Hematopoietic multipotent progenitor cell treated with erythropoietin and hydrocortisone succinate and interleukin-3 and kit ligand, for 6 days (in vitro differentiated cells): Measurements from ENCODE around the gene PEX14.
"Not testable (repeated sequence)": the region's sequence is repeated elsewhere in the genome, so short reads cannot be mapped to it uniquely, and the experiment has no call there.

Experiments used
- DNase-seq: peaks from one replicate; pipeline ENCODE4 v3.0.0-alpha.2; 2015

Gene PEX14

GRCh38 chr1:10474613-10475507 lies at the start of gene PEX14:
PEX14 (plus strand) TSS chr1:10474950; CDS start chr1:10474967, 17 bp downstream.
- peak; percentile 97 for DNase-seq

DNA sequence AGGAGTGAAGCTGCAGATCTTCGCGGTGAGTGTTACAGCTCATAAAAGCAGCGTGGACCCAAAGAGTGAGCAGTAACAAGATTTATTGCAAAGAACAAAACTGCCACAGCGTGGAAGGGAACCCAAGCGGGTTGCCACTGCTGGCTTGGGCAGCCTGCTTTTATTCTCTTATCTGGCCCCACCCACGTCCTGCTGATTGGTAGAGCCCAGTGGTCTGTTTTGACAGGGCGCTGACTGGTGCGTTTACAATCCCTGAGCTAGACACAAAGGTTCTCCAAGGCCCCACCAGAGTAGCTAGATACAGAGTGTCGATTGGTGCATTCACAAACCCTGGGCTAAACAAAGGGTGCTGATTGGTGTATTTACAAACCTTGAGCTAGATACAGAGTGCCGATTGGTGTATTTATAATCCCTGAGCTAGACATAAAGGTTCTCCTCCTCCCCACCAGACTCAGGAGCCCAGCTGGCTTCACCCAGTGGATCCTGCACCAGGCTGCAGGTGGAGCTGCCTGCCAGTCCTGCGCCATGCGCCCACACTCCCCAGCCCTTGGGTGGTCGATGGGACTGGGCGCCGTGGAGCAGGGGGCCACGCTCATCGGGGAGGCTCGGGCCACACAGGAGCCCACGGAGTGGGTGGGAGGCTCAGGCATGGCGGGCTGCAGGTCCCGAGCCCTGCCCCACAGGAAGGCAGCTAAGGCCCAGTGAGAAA lies 48.8 kb upstream of the PEX14 start:
- not testable (repeated sequence) for DNase-seq

DNA sequence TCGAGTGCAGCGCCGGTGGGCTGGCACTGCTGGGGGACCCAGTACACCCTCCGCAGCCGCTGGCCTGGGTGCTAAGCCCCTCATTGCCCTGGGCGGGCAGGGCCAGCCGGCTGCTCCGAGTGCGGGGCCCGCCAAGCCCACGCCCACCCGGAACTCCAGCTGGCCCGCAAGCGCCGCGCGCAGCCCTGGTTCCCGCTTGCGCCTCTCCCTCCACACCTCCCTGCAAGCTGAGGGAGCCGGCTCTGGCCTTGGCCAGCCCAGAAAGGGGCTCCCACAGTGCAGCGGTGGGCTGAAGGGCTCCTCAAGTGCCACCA lies 48.3 kb upstream of the PEX14 start:
- not testable (repeated sequence) for DNase-seq

GRCh38 chr1:10428984-10429383 lies 45.8 kb upstream of the PEX14 start:
- no peak for DNase-seq

DNA sequence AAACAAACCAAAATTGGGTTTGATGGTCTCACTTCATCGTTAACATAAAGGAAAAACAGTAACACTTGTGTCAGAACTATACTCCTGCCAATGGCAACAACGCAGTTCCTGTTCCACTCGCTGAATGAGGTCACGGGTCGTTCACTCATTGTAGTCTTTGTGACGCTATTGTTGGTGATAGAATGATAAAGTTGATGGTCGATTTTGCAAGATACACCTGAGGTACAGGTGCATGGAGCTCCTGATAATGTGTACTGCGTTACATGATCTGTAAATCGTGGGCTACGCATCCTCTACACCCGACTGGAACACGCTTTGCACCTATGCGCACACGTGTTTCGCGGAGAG lies 44.9 kb upstream of the PEX14 start:
- DNase-seq, result peak; percentile 42

DNA sequence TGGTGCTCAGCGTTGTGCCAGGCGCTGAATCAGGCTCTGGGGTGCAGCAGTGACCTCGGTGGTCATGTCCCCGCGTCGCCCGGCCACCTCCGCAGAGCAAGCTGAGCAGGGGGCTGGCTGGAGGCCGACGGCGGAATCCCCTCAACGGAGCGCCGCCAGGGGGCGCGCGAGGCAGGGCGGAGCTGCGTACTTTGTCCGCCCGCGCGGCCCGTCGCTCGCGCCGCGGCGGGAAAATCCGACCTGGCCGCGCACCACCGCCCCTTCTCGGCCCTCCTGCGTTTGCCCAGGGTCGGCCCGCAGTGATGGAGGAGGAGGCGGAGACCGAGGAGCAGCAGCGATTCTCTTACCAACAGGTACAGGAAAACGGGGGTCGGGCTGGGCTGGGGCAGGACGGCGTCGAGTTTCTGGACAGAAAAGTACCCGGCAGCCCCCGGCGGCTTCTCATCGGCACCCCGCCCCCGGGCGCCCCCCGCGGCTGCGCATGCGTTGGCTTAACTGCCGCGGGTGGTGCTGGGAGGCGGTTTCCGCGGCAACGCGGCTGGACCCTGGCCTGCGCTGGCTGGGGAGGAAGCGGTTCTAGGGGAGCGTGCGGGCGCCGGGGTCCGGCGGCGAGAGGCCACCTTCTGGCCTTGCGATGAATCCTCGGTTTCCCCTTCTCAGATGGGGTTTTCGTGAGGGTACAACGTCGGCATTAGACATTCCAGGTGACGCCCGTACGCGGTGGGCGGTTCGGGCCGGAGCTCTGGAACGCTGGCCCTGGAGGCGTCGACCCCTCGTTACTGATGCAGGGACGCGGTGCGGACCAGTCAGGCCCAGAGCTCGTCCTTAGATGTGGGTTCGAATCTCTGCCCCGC lies 44.3 kb upstream of the PEX14 start, which contains the start of gene CENPS:
Gene CENPS, plus strand, starts transcription at position 218 of the 854 bp plus-strand sequence. Its CDS starts 85 bp downstream, at position 303.
- peak; percentile 93 for DNase-seq

DNA sequence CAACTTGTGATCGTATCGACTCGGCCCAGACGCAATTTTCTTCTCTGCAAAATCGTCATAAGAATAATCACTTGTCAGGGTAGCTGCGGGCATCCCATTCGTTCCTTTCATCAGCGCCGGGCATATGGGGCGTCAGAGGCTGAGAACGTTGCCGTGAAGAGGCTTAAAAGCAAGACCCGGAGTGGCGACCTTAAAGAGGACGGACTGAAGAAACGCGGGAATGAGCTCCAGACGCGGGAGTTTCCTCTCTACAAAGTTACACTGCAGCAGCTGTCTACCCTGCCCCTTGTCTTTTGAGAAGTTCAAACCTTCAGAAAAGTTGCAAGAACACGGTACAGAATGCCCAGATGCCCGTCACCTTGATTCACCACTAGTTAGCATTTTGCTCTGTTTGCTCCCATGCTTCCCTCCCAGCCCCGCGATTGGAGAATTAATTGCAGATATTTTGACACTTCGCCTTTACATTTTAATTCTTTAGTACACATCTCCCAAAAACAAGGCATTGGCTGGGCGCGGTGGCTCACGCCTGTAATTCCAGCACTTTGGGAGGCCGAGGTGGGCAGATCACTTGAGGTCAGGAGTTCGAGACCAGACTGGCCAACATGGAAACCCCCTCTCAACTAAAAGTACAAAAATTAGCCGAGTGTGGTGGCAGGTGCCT lies 43.5 kb upstream of the PEX14 start:
- DNase-seq, result peak; percentile 63

- DNase-seq, result no peak
Observed at GRCh38 chr1:10432910-10433700, 41.6 kb upstream of the PEX14 start.

DNA sequence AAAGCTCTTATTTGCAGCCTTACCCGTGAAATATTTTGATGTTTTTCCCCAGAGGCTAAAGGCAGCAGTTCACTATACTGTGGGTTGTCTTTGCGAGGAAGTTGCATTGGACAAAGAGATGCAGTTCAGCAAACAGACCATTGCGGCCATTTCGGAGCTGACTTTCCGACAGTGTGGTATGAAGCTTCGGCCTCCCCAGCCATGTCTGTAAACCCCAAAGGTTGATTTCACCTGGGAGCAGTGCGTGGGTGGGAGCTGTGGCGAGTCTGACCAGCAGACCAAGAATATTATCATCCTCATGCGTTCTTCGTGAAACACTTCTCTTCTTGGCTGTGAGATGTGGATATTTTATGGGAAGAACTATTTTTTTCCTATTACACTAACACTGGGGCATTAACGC lies 41.0 kb upstream of the PEX14 start:
- DNase-seq, result no peak

GRCh38 chr1:10434590-10434989 lies 40.2 kb upstream of the PEX14 start:
- no peak for DNase-seq

- DNase-seq, result no peak
Observed at GRCh38 chr1:10437052-10437451, 37.7 kb upstream of the PEX14 start.

GRCh38 chr1:10438677-10439163 lies 36.0 kb upstream of the PEX14 start:
- no peak for DNase-seq

DNA sequence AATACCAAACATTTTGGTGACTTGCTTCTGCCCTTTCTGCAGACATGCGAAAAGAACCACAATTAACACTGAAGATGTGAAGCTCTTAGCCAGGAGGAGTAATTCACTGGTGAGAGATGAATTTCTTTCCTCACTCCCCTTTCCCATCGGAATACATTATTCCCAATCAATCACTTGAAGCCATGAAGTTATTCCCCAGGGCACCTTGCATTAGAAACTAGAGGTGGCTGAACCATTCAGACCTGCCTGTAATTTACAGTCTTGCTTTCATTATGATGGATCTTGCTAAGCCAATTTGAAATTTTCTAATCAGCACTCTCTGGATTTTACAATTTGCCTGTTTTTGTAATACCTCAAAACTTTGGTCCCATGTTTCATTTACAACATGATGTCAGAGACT lies 34.4 kb upstream of the PEX14 start:
- DNase-seq, result no peak

DNA sequence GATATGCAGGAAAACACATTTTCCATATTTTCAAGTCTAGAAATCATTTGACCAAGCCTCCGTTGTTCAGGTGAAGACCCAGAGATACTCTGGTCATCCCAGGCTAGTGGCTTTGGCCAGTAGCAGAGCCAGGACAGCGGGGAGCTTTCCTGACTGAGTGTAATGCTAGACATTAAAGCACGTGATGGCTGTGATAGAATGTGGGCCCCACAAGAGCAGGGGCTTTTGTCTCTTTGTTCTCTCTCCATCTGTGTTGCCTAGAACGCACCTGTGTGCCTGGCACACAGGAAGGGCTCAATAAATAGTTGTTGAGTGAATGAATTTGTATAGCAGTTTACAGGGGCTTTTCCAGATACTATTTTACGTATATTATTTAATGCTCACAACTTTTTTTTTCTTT lies 34.0 kb upstream of the PEX14 start:
- DNase-seq, result no peak

DNA sequence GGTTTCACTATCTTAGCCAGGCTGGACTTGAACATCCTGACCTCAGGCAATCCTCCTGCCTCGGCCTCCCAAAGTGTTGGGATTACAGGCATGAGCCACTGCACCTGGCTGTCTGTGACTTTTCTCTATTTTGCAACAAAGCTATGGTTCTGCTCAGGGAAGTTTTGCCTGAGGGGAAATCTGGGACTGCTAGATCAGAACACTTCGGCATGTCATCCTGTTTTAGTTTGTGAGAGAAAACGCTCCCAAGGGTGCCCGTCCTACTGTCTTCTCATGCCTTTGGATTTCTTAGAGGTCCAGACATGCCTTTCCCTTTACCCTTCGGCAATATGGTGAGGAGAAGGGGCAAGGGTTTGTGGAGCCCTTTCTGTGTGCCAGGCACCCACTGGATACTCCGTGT lies 30.5 kb upstream of the PEX14 start:
- no peak for DNase-seq

GRCh38 chr1:10444795-10445397 lies 29.9 kb upstream of the PEX14 start:
- no peak for DNase-seq

DNA sequence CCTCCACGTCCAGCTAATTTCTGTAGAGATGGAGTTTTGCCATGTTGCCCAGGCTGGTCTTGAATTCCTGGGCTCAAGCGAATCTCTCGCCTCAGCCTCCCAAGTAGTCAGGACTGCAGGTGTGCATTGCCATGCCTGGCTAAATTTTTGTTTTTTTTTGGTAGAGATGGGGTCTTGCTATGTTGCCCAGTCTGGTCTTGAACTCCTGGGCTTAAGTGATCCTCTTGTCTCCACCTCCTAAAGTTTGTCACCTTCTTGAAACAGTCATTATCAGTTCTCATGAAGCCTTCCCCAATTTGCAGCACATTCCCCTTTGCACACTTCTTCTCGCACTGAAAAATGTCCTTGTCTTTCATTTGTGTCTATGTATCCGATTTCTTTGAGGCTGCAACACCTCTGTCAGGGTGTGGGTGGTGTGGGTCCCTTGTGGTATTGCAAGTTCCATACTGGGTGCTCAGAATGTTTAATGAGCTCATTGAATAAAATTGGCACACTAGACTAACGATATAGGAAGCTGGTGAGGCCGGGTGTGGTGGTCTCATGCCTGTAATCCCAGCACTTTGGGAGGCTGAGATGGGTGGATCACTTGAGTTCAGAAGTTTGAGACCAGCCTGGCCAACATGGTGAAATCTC lies 27.8 kb upstream of the PEX14 start:
- no peak for DNase-seq

- no peak for DNase-seq
Observed at GRCh38 chr1:10449751-10450150, 25.0 kb upstream of the PEX14 start, which contains the start of gene CORT. CORT (plus strand) TSS chr1:10450031; CDS start chr1:10450224, 193 bp downstream.

DNA sequence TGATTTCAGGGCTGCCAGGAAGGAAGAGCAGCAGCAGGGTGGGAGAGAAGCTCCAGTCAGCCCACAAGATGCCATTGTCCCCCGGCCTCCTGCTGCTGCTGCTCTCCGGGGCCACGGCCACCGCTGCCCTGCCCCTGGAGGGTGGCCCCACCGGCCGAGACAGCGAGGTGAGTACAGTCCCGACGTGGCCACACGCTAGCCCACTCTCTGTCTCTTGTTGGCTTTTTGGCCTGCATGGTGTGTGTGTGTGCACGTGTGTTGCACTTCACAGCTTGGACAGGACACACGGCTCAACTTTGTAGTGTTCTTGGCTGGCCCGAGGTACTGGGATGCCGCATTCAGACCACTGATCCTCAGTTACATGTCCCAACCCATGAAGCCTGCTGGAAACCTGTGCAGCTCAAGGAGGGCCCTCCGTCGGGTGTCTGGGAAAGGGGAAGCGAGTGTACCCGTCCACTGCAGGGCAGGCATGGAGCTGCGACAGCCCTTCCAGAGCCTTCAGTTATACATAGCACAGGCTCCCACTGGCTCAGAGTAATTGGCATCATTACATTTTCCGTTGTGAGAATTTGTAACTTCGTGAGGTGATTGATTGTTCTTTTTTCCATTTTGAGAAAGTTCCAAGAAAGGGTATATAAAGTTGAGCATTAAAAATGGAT lies 24.5 kb upstream of the PEX14 start:
- no peak for DNase-seq

GRCh38 chr1:10450836-10451235 lies 23.9 kb upstream of the PEX14 start:
- no peak for DNase-seq
